Fibroblast of mammary gland (primary cell): ENCODE measurements around the gene SLC4A11.

Experiments
- DNase-seq: peaks from one replicate; pipeline ENCODE4 v3.0.0-alpha.2; 2010; ENCODE audit warnings: low read depth
- H3K4me3 ChIP-seq: 2 replicates; pipeline ENCODE4 v1.5.1; 2011; ENCODE audit warnings: low read depth, mild to moderate bottlenecking, low read length, moderate library complexity; ENCODE audit not compliant: control insufficient read depth
- TF ChIP-seq, protein P1 (sequence below): conservative IDR thresholded peaks from 2 replicates; pipeline ENCODE4 v1.5.1; 2011; ENCODE audit warnings: low read depth, low read length, inconsistent platforms; ENCODE audit not compliant: control insufficient read depth, insufficient read depth

Gene SLC4A11

DNA sequence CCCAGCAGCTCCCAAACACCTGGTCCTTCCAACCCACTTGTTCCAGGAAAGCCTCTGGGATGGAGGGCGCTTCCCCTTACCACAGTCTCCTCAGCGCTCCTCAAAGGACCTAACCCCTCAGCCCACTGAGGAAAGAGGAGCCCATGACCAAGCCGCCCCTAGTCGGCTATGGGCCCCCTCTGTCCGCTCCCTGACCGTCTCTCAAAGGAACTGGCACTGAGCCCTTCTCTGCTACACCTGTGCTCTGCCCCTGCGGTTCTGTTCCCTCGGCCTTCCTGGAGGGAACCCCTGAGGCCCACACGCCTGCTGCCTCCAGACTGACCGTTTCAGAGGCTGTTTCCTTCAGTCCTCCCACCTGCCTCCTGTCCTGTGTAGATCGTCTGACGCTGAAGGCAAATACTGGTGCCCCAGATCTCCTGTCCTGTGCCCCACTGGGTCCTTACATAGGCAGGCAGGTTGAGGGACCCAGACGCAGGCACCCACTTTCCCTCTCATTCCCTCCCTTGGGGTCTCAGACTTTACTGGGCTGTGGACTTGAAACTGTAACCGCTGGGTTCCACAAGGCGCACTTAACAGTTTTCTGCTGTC, 1.9 kb upstream of the SLC4A11 start:
- H3K4me3 ChIP-seq: no peak overlapping the region
- TF ChIP-seq, protein P1, sequence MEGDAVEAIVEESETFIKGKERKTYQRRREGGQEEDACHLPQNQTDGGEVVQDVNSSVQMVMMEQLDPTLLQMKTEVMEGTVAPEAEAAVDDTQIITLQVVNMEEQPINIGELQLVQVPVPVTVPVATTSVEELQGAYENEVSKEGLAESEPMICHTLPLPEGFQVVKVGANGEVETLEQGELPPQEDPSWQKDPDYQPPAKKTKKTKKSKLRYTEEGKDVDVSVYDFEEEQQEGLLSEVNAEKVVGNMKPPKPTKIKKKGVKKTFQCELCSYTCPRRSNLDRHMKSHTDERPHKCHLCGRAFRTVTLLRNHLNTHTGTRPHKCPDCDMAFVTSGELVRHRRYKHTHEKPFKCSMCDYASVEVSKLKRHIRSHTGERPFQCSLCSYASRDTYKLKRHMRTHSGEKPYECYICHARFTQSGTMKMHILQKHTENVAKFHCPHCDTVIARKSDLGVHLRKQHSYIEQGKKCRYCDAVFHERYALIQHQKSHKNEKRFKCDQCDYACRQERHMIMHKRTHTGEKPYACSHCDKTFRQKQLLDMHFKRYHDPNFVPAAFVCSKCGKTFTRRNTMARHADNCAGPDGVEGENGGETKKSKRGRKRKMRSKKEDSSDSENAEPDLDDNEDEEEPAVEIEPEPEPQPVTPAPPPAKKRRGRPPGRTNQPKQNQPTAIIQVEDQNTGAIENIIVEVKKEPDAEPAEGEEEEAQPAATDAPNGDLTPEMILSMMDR: no peak

DNA sequence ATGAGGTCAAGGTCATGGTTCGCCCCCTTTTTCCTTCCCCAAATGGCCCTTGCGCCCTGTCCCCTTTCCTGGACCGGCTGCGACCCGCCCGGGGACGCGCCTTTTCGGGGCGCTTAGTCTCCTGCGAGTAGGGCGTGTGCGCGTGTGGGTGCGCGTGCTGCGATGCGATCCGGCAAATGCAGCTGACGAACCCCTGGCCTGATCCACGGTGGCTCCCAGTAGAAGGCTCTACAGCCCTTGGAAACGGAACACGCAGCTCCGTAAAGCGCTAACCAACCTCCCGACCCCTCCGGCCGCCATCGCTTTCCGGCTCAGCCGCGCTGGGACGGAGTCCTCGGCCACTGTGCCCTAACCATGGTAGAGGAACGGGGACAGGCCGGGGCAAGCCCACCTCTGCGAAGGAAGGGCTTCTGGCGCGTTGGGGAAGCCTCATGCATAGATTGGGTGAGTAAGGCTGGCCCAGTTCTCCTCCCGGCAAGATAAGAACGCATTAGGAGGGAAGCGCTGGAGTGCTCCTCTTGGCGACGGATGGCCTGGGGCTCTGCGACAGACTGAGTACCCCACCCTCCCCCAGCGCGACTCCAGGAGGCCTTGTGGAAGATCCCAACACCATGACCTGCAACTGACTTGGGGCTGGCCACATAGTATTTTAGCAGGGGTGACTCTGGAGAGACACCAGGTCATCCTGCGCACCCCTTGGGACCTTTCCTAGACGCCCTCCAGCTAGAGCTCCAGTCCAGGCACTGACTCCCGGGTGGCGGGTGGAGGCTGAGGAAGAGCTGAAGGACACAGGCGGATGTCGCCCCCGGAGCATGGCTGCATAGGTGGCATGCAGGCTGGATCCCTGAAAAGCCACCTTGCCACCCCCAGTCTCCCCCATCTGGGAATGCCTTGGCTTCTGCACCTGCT, 1.1 kb upstream of the SLC4A11 start:
- peak overlapping the region; percentile 64 for H3K4me3 ChIP-seq
- DNase-seq: peak; percentile 21
- TF ChIP-seq, protein P1: no peak

More for the DNA sequence above, 1.9 kb upstream of the SLC4A11 start:
- no peak for DNase-seq

DNA sequence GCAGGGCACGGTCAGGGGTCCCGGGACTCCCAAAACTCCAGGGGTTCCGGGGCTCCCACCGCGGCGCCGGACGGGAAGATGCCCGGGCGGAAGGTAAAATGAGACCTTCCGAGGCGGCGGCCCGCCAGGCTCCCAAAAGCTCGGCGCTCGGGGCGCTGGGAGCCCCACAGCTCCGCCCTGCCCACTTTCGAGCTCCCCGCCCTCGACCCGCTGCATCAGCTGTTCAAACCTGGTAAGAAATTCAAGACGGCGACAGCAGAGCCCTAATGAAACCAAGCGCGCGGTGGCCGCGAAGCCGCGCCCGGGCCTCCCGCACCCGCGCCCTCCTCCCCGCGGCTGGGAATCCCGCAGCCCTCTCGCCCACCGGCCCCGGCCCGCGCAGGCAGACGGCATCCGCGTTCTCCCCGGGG, 369 bp downstream of the SLC4A11 start:
- TF ChIP-seq, protein P1: no peak
- no peak for DNase-seq
- peak overlapping the region; percentile 64 for H3K4me3 ChIP-seq

DNA sequence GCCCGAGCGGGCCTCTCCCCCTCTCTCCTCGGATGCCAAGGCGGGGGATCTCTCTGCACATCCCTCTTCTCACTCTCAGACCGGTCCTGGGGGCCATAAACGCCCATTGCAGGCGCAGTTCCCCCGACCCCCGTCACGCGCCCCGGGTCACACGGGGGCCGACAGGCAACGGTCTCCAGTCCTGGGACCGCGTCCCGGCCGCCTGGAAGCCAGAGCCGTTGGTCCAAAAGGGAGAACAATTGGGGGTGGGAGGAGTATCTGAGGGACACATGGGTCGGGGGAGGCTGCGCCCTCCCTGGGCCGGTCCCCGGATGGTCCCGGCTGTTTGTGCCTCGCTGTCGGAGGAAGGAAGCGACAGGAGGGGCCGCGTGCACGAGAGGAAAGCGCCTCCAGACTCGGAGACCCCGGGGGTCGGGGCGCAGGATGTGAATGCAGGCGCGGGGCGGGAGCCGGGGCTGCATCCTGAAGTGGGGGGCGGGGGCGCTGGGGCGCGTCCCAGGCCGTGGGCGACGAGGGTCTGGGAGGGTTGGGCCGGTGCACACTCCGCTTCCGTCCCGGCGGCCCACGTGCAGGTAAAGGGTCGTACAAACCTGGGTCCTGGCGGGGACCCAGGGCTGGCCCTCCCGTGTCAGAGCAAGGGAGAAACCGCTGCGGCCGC, 903 bp downstream of the SLC4A11 start:
- peak overlapping the region; percentile 64 for H3K4me3 ChIP-seq
- DNase-seq: no peak
- TF ChIP-seq, protein P1: no peak

DNA sequence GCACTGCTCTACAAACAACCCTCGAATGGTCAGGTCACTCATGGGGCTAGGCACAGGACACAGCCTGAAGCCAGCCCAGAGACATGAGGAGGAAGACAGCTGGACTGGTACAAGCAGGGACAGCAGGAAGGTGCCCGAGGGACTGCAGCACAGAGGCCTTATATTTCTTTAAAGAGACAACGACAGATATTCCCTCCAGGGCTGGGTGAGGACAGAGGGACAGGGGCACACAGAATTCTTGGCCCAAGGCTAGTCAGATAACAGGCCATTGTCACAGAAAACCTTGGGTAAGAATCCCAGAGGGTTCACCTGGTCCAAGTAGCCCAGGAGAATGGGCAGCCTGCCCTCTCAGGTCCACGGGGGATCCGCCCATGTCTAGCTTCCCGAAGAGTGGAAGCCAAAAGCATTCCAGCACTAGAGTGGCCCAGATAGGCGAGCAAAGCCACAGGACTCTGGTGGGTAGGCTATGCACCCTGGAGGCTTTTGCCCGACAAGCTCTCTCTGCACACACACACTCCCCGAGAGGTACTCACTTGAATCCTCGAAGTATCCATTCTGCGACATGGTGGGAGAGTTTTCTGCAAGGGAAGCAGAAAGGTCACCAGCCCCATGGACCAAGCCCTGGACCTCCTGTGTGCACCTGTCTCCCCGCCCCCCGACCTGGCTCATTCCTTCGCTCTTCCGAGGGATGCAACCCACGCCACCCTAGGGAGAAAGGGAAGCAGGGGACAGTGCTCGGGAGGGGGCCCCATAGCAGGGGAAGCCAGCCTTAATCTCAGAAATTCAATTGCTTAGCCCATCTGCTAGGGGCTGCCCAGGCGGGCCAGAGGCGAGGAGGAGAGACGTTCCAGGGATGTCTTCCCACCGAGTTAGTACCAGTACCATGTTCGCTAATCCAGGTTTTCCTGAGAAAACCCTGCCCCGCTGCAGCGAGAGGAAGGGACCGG, 1.7 kb downstream of the SLC4A11 start:
- no peak for DNase-seq
- TF ChIP-seq, protein P1: no peak
- no peak overlapping the region for H3K4me3 ChIP-seq

DNA sequence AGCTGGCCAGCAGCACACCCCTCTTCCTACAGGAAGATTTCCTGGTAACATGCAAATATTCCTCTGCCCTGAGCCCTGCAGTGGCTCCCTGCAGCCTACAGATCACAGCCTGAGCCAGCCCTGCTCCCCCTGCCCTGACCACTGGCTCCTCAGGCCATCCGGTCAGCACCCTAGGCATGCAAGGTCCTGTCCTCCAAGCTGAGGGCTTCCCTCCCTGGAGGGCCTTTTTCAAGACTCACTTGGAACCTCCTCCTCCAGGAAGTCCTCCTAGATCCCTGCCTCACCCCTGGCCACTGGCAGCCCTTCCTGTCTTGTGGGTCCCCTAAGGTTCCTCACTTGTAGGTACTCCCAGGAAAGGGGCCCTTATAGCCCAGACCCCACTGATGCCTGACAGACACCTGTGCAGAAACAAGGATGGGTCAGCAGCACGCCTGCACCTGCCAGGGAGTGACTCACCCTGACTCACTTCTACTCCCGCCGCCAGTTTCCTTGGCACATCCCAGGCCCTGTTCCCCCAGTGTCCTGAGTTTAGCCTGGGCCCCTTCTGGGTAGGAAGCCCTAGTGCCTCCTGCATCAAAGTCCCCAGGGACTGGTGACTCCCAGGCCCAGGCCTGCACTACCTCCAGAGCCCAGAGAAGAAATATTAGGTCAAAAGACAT, 3.2 kb downstream of the SLC4A11 start:
- DNase-seq: peak; percentile 59
- TF ChIP-seq, protein P1: no peak
- no peak overlapping the region for H3K4me3 ChIP-seq
